ENCODE data around the gene ADORA3. TPM values are rescaled to one million over a fixed set of nuclear protein-coding genes. Genes with fewer than 3 reads are reported as not detected.

ADORA3 gene
- total and polyA plus RNA-seq, 2 of the 8 experiments (the other 6 are each of a cell fraction or from before 2014, with no cell fraction given) = 0.03 TPM; not detected in 1

DNA sequence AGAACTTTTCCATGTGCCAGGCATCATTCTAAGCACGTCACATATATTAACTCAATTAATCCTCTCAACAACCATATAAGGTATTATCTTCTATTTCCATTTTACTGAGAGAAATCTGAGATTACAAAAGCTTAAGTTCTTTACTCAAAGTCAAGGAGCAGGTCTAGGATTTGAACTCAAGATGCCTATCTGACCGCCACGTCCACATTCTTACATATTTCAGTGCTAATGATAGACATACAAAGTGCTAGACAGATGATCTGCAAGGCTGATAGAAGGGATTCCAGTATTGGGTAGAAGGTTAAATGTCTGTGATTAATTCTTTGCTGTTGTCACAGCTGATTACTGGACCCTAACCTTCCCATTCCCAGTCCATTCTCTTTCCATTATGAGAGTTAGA lies 49.7 kb downstream of the ADORA3 start:
- WGBS, 2 experiments (ENCODE audit: extremely low coverage in 1 of 2, insufficient coverage in 1 of 2, insufficient read length in 1 of 2, insufficient replicate concordance in 2 of 2, low coverage in 1 of 2, low lambda C conversion rate in 2 of 2, missing lambda C conversion rate in 1 of 2) = 91% methylated on average over 3 of the region's 3 CpGs; no CpG with 5 or more reads in 1 of the 2 experiments
- no peak overlapping the region for H2BK12ac ChIP-seq (ENCODE audit: low read depth, low read length)

More for the DNA sequence above, 49.7 kb downstream of the ADORA3 start:
- Histone ChIP-seq H3K4me1 (replicated peaks in 1 of 4; ENCODE audit: control insufficient read depth in 3 of 4, insufficient read depth in 4 of 4, low read length in 3 of 4) (peaks cover 0 to 2% (median 1%) of the 10 kb centered on the region in 4 experiments; a peak in 3 of 7 replicates), H3K4me3 (ENCODE audit: extremely low read depth in 1 of 4, insufficient read depth in 2 of 4, low read depth in 3 of 4, low read length in 4 of 4) (no peak overlapping the region), H3K23me2 (ENCODE audit: low read depth, low read length) (peaks cover 3% of the 10 kb centered on the region), H2AFZ (ENCODE audit: low read length) (no peak overlapping the region), H3K27me3 (replicated peaks in 1 of 4; ENCODE audit: control insufficient read depth in 3 of 4, extremely low read depth in 1 of 4, insufficient read depth in 3 of 4, low read length in 3 of 4) (no peaks in the 10 kb centered on the region), H2BK5ac (ENCODE audit: low read depth, low read length) (no peak overlapping the region), H3K4ac (replicated peaks; ENCODE audit: insufficient read length, low read depth, low read length) (no peak overlapping the region), H3K18ac (ENCODE audit: extremely low read depth, low read length) (no peak overlapping the region), H3K56ac (replicated peaks; ENCODE audit: insufficient read length, low read depth, low read length) (no peak overlapping the region), H3K36me3 (ENCODE audit: control insufficient read depth in 2 of 4, insufficient read depth in 4 of 4, low read length in 3 of 4) (peaks cover 9 to 44% (median 27%) of the 10 kb centered on the region in 4 experiments; a peak in 7 of 8 replicates), H2BK20ac (ENCODE audit: low read length) (no peak overlapping the region), H4K8ac (ENCODE audit: extremely low read depth, insufficient read depth, low read length) (no peak overlapping the region), H3K27ac (ENCODE audit: low read depth, low read length) (no peak overlapping the region), H4K91ac (replicated peaks; ENCODE audit: insufficient read length, low read length) (no peak overlapping the region), H4K20me1 (replicated peaks in 1 of 2; ENCODE audit: control insufficient read depth in 1 of 2, insufficient read depth in 2 of 2, low read length in 2 of 2) (peaks cover 0 to 6% of the 10 kb centered on the region in 2 experiments), H2BK120ac (replicated peaks; ENCODE audit: low read depth, low read length) (no peak overlapping the region), H2BK15ac (ENCODE audit: low read length) (no peak overlapping the region), H4K5ac (ENCODE audit: insufficient read length, low read depth, low read length) (no peak overlapping the region), H2AK5ac (ENCODE audit: low read depth, low read length) (no peak overlapping the region), H3K14ac (ENCODE audit: insufficient read length) (no peak overlapping the region), H3K9ac (replicated peaks in 1 of 4; ENCODE audit: extremely low read depth in 1 of 4, low read depth in 3 of 4, low read length in 3 of 4) (no peak overlapping the region), H3K23ac (ENCODE audit: insufficient read length) (no peak overlapping the region), H3K9me3 (ENCODE audit: insufficient read depth in 2 of 2, low read depth in 1 of 2, low read length in 1 of 2) (no peaks in the 10 kb centered on the region), H3K79me2 (ENCODE audit: control insufficient read depth in 1 of 2, insufficient read depth in 2 of 2, low read length in 2 of 2) (peaks cover 0 to 38% of the 10 kb centered on the region in 2 experiments), H3K4me2 (ENCODE audit: insufficient read depth in 1 of 2, low read depth in 2 of 2, low read length in 2 of 2) (no peak overlapping the region), H3K79me1 (ENCODE audit: low read depth, low read length) (peaks cover under 1% of the 10 kb centered on the region; the same call in 1 of the 2 replicates)
- POLR2A ChIA-PET (ENCODE audit: partially characterized antibody) = interaction anchor here (1.6 to 3.3 kb wide), 2 partner anchors 9 to 11 kb away, joined by 5 to 13 read pairs; no protein-coding TSS in a partner anchor
- TF ChIP-seq POLR2AphosphoS5 (IDR thresholded peaks at IDR 0.05; ENCODE audit: low read depth, low read length) (no peak), SUZ12 (IDR thresholded peaks at IDR 0.05; ENCODE audit: low read length) (no peak), HDAC2 (IDR thresholded peaks at IDR 0.05; ENCODE audit: borderline replicate concordance in 1 of 2, low read depth in 2 of 2, low read length in 2 of 2) (no peak), SAP30 (IDR thresholded peaks at IDR 0.05; ENCODE audit: insufficient read depth, insufficient replicate concordance, low read length) (no peak), TBP (IDR thresholded peaks at IDR 0.05; ENCODE audit: low read depth, low read length) (no peak), EP300 (IDR thresholded peaks at IDR 0.05; ENCODE audit: borderline replicate concordance in 1 of 2, low read depth in 2 of 2, low read length in 2 of 2) (no peak), SIX5 (IDR thresholded peaks at IDR 0.05; ENCODE audit: low read depth, low read length) (no peak), KDM5A (IDR thresholded peaks at IDR 0.05; ENCODE audit: low read length) (no peak)
- TF ChIP-seq, protein P1, sequence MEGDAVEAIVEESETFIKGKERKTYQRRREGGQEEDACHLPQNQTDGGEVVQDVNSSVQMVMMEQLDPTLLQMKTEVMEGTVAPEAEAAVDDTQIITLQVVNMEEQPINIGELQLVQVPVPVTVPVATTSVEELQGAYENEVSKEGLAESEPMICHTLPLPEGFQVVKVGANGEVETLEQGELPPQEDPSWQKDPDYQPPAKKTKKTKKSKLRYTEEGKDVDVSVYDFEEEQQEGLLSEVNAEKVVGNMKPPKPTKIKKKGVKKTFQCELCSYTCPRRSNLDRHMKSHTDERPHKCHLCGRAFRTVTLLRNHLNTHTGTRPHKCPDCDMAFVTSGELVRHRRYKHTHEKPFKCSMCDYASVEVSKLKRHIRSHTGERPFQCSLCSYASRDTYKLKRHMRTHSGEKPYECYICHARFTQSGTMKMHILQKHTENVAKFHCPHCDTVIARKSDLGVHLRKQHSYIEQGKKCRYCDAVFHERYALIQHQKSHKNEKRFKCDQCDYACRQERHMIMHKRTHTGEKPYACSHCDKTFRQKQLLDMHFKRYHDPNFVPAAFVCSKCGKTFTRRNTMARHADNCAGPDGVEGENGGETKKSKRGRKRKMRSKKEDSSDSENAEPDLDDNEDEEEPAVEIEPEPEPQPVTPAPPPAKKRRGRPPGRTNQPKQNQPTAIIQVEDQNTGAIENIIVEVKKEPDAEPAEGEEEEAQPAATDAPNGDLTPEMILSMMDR (IDR thresholded peaks at IDR 0.05; ENCODE audit: control extremely low read depth in 1 of 3, insufficient read depth in 1 of 3, low read depth in 1 of 3, low read length in 3 of 3) = no peak
- CTCF ChIA-PET (ENCODE audit: partially characterized antibody) = interaction anchor here (0.8 to 2.3 kb wide), 4 partner anchors 9 to 28 kb away, joined by 3 to 8 read pairs (median 4); no protein-coding TSS in a partner anchor
- DNase-seq (ENCODE audit: low read depth in 1 of 2, low spot score in 2 of 2) = no peak
- no peak for FAIRE-seq

Data from H1 (cell line).